H9 (cell line): ENCODE measurements around the gene CAPN9. TPM values are rescaled to one million over a fixed set of nuclear protein-coding genes. Genes with fewer than 3 reads are reported as not detected.

Experiments
- DNase-seq: peaks from one replicate; pipeline ENCODE4 v3.0.0-alpha.2; 2017
- H2AFZ ChIP-seq: one replicate; pipeline ENCODE4 v1.6.1; 2013; ENCODE audit warnings: mild to moderate bottlenecking, low read length, control low read depth, moderate library complexity
- H2AK5ac ChIP-seq: 2 replicates; pipeline ENCODE4 v1.6.1; 2013; ENCODE audit warnings: low read length, control low read depth, mixed read lengths; ENCODE audit not compliant: insufficient read length
- H2BK120ac ChIP-seq: one replicate; pipeline ENCODE4 v1.6.1; 2013; ENCODE audit warnings: low read depth, mild to moderate bottlenecking, low read length, control low read depth, inconsistent platforms; ENCODE audit not compliant: poor library complexity, severe bottlenecking
- H2BK12ac ChIP-seq: 2 replicates; pipeline ENCODE4 v1.6.1; 2013; ENCODE audit warnings: low read length, control low read depth, mixed read lengths, low read depth; ENCODE audit not compliant: insufficient read length
- H2BK15ac ChIP-seq: 2 replicates; pipeline ENCODE4 v1.6.1; 2013; ENCODE audit warnings: low read depth, low read length, control low read depth
- H2BK20ac ChIP-seq: one replicate; pipeline ENCODE4 v1.6.1; 2013; ENCODE audit warnings: low read depth, mild to moderate bottlenecking, low read length, control low read depth, inconsistent platforms; ENCODE audit not compliant: poor library complexity, severe bottlenecking
- H2BK5ac ChIP-seq: 2 replicates; pipeline ENCODE4 v1.6.1; 2013; ENCODE audit warnings: low read length, control low read depth, mixed read lengths; ENCODE audit not compliant: insufficient read length
- H3K14ac ChIP-seq: 2 replicates; pipeline ENCODE4 v1.6.1; 2013; ENCODE audit warnings: low read length, control low read depth; ENCODE audit not compliant: insufficient read depth
- H3K18ac ChIP-seq: 2 replicates; pipeline ENCODE4 v1.6.1; 2013; ENCODE audit warnings: low read depth, mild to moderate bottlenecking, mixed read lengths, low read length, control low read depth; ENCODE audit not compliant: insufficient read length
- H3K23ac ChIP-seq: 2 replicates; pipeline ENCODE4 v1.6.1; 2013; ENCODE audit warnings: low read length, control low read depth, mixed read lengths, low read depth; ENCODE audit not compliant: insufficient read length
- H3K23me2 ChIP-seq: 2 replicates; pipeline ENCODE4 v1.6.1; 2013; ENCODE audit warnings: low read depth, mild to moderate bottlenecking, mixed read lengths, low read length, control low read depth; ENCODE audit not compliant: insufficient read length, poor library complexity, severe bottlenecking
- H3K27ac ChIP-seq: 2 replicates; pipeline ENCODE4 v1.5.1; 2013; ENCODE audit warnings: low read length, control low read depth, mixed read lengths, low read depth; ENCODE audit not compliant: insufficient read length
- H3K27me3 ChIP-seq: 2 replicates; pipeline ENCODE4 v1.6.1; 2013; ENCODE audit warnings: low read length, control low read depth, inconsistent platforms; ENCODE audit not compliant: insufficient read depth
- H3K4ac ChIP-seq: 2 replicates; pipeline ENCODE4 v1.6.1; 2013; ENCODE audit warnings: low read depth, mild to moderate bottlenecking, control low read depth, inconsistent platforms, low read length, moderate library complexity
- H3K4me1 ChIP-seq: 2 replicates; pipeline ENCODE4 v1.6.1; 2013; ENCODE audit warnings: low read length, control low read depth, inconsistent platforms; ENCODE audit not compliant: insufficient read depth
- H3K4me2 ChIP-seq: 2 replicates; pipeline ENCODE4 v1.6.1; 2013; ENCODE audit warnings: low read length, control low read depth, mixed read lengths; ENCODE audit not compliant: insufficient read length, insufficient read depth
- H3K56ac ChIP-seq: 2 replicates; pipeline ENCODE4 v1.6.1; 2013; ENCODE audit warnings: low read depth, mild to moderate bottlenecking, mixed read lengths, low read length, control low read depth; ENCODE audit not compliant: insufficient read length
- H3K79me1 ChIP-seq: 2 replicates; pipeline ENCODE4 v1.6.1; 2013; ENCODE audit warnings: low read depth, mild to moderate bottlenecking, moderate library complexity, low read length, control low read depth, inconsistent platforms; ENCODE audit not compliant: insufficient read depth, poor library complexity, severe bottlenecking
- H3K79me2 ChIP-seq: 2 replicates; pipeline ENCODE4 v1.6.1; 2013; ENCODE audit warnings: low read length, control low read depth, inconsistent platforms; ENCODE audit not compliant: insufficient read depth
- H3K9ac ChIP-seq: 2 replicates; pipeline ENCODE4 v1.6.1; 2013; ENCODE audit warnings: low read length, control low read depth, mixed read lengths; ENCODE audit not compliant: insufficient read length; ENCODE audit errors: extremely low read depth
- H3K9me3 ChIP-seq: one replicate; pipeline ENCODE4 v1.6.1; 2013; ENCODE audit warnings: low read depth, low read length, inconsistent platforms; ENCODE audit not compliant: control insufficient read depth
- H3T11ph ChIP-seq: one replicate; pipeline ENCODE4 v1.6.1; 2013; ENCODE audit warnings: mild to moderate bottlenecking, low read length, control low read depth, inconsistent platforms
- H4K20me1 ChIP-seq: one replicate; pipeline ENCODE4 v1.6.1; 2013; ENCODE audit not compliant: control insufficient read depth, insufficient read length, insufficient read depth
- H4K5ac ChIP-seq: 2 replicates; pipeline ENCODE4 v1.6.1; 2013; ENCODE audit warnings: low read depth, mild to moderate bottlenecking, mixed read lengths, low read length, control low read depth; ENCODE audit not compliant: insufficient read length
- H4K8ac ChIP-seq: replicated peaks from 2 replicates; pipeline ENCODE4 v1.6.1; 2013; ENCODE audit warnings: low read length, control low read depth, mixed read lengths, low read depth; ENCODE audit not compliant: insufficient read length
- H4K91ac ChIP-seq: 2 replicates; pipeline ENCODE4 v1.6.1; 2013; ENCODE audit warnings: low read depth, mild to moderate bottlenecking, moderate library complexity, mixed read lengths, low read length, control low read depth; ENCODE audit not compliant: insufficient read length
- H3K27ac Mint-ChIP-seq, 3 experiments: 2 replicates in 2 of 3; 3 replicates in 1 of 3; pipeline ENCODE4 v1.8.0; 2020 to 2021; ENCODE audit warnings: mixed read lengths in 3 of 3, mild to moderate bottlenecking in 1 of 3, moderate library complexity in 1 of 3
- H3K27me3 Mint-ChIP-seq: 2 replicates; pipeline ENCODE4 v1.8.0; 2021; ENCODE audit warnings: low read depth, mild to moderate bottlenecking, moderate library complexity, mixed read lengths
- H3K36me3 Mint-ChIP-seq, 3 experiments: 2 replicates in 2 of 3; 3 replicates in 1 of 3; pipeline ENCODE4 v1.8.0; 2020 to 2021; ENCODE audit warnings: low read depth in 3 of 3, mixed read lengths in 3 of 3; ENCODE audit not compliant: insufficient read depth in 1 of 3
- H3K4me1 Mint-ChIP-seq, 2 experiments: 2 replicates each; pipeline ENCODE4 v1.8.0; 2020; ENCODE audit warnings: mixed read lengths in 2 of 2
- H3K4me3 Mint-ChIP-seq, 2 experiments: 2 replicates in 1 of 2; 3 replicates in 1 of 2; pipeline ENCODE4 v1.8.0; 2020 to 2021; ENCODE audit warnings: mild to moderate bottlenecking in 2 of 2, mixed read lengths in 2 of 2, moderate library complexity in 1 of 2
- H3K9me3 Mint-ChIP-seq, 2 experiments: 2 replicates in 1 of 2; 3 replicates in 1 of 2; pipeline ENCODE4 v1.8.0; 2020; ENCODE audit warnings: mild to moderate bottlenecking in 2 of 2, mixed read lengths in 2 of 2, moderate library complexity in 1 of 2
- WGBS: extraction: QIAGEN DNeasy Blood & Tissue Kit; methylation state at CpG from one replicate; pipeline ENCODE4 v1.1.7; 2013; ENCODE audit warnings: missing lambda C conversion rate, low lambda C conversion rate, mixed read lengths; ENCODE audit not compliant: insufficient read length; ENCODE audit errors: extremely low coverage; 5-methylcytosine and 5-hydroxymethylcytosine counted together
- total RNA-seq: library from RNA; stranded (reverse); gene quantifications from 2 replicates; pipeline ENCODE4 v1.2.1, GENCODE V29; 2021
- TF ChIP-seq, protein P1 (sequence below): fragments of 200-600 bp; sonication (generic); conservative IDR thresholded peaks from 3 replicates; pipeline ENCODE4 v1.8.0; 2021; ENCODE audit warnings: antibody characterized with exemption, mild to moderate bottlenecking

Gene CAPN9
- total RNA-seq, 1 experiment from 2014 or later, result 0.22 TPM

DNA sequence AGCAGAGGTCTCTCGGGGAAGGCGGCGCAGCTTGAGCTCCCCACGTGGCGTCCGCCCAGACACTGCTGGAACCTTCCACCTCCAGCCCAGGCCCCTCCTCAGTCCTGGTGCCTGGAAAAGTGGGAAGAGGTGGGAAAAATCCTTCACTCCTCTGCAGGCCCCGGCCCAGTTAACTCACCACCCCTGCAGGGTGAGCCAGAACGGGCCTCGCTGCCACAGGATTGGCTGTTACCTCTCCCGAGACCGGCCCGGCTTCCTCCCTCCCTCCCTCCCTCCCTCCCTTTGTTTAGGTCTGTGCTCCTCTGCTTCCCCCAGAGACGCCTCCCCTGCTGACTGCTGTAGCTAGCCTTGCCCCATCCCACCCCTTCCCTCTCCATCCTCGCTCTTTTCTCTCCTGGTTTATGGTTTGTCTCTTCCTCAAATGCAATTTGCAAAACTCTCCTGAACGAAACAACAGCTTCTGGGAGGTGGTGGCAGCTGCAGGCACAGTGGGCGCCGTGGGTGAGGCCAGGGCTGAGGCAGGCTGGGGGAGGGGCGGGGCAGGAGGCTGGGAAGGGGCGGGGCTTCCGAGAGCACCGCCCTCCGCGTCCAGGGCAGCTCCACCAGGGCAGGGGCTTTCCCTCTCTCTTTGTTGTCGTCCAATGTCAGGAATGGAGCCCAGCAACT lies 6.5 kb downstream of the CAPN9 start:
- H3K9ac ChIP-seq, result no peak overlapping the region
- TF ChIP-seq, protein P1, sequence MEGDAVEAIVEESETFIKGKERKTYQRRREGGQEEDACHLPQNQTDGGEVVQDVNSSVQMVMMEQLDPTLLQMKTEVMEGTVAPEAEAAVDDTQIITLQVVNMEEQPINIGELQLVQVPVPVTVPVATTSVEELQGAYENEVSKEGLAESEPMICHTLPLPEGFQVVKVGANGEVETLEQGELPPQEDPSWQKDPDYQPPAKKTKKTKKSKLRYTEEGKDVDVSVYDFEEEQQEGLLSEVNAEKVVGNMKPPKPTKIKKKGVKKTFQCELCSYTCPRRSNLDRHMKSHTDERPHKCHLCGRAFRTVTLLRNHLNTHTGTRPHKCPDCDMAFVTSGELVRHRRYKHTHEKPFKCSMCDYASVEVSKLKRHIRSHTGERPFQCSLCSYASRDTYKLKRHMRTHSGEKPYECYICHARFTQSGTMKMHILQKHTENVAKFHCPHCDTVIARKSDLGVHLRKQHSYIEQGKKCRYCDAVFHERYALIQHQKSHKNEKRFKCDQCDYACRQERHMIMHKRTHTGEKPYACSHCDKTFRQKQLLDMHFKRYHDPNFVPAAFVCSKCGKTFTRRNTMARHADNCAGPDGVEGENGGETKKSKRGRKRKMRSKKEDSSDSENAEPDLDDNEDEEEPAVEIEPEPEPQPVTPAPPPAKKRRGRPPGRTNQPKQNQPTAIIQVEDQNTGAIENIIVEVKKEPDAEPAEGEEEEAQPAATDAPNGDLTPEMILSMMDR, result no peak
- H3K36me3 Mint-ChIP-seq, result no peaks in the 10 kb centered on the region; a peak in 1 of 7 replicates

More for the DNA sequence above, 6.5 kb downstream of the CAPN9 start:
- Histone ChIP-seq H4K5ac (no peak overlapping the region), H3K18ac (peak overlapping the region; percentile 73), H4K8ac (no peak overlapping the region), H2AFZ (no peak overlapping the region), H3K4me2 (peak overlapping the region; percentile 43), H3K9me3 (no peaks in the 10 kb centered on the region), H3T11ph (no peak overlapping the region), H2BK5ac (no peak overlapping the region), H3K79me1 (no peaks in the 10 kb centered on the region), H2AK5ac (no peak overlapping the region), H3K4ac (no peak overlapping the region), H4K20me1 (no peaks in the 10 kb centered on the region), H4K91ac (no peak overlapping the region), H3K23me2 (no peaks in the 10 kb centered on the region), H3K27me3 (no peaks in the 10 kb centered on the region), H3K4me1 (peaks cover 4% of the 10 kb centered on the region; the same call in 1 of the 2 replicates), H3K27ac (no peak overlapping the region), H3K79me2 (no peaks in the 10 kb centered on the region), H3K56ac (no peak overlapping the region), H2BK20ac (no peak overlapping the region), H2BK12ac (no peak overlapping the region), H3K14ac (peak overlapping the region; percentile 72; the same call in 1 of the 2 replicates), H2BK120ac (no peak overlapping the region), H3K23ac (no peak overlapping the region), H2BK15ac (no peak overlapping the region)
- no peaks in the 10 kb centered on the region for H3K9me3 Mint-ChIP-seq
- H3K4me3 Mint-ChIP-seq, result peak overlapping the region; percentile 63 to 74
- H3K4me1 Mint-ChIP-seq, result peaks cover 46 to 50% of the 10 kb centered on the region in 2 experiments
- peak; percentile 93 for DNase-seq
- no CpG with 5 or more reads among the region's 24 CpGs for WGBS
- H3K27me3 Mint-ChIP-seq, result peaks cover 17% of the 10 kb centered on the region
- H3K27ac Mint-ChIP-seq, result peak overlapping the region; percentile 68 to 93 (median 87); a peak in 6 of 7 replicates
